Measurements from ENCODE around the gene DDX49. TPM values are rescaled to one million over a fixed set of nuclear protein-coding genes. Genes with fewer than 3 reads are reported as not detected.

Gene DDX49
- polyA plus RNA-seq, 1 of the 3 experiments (the other 2 are of a cell fraction): 86.8 TPM

DNA sequence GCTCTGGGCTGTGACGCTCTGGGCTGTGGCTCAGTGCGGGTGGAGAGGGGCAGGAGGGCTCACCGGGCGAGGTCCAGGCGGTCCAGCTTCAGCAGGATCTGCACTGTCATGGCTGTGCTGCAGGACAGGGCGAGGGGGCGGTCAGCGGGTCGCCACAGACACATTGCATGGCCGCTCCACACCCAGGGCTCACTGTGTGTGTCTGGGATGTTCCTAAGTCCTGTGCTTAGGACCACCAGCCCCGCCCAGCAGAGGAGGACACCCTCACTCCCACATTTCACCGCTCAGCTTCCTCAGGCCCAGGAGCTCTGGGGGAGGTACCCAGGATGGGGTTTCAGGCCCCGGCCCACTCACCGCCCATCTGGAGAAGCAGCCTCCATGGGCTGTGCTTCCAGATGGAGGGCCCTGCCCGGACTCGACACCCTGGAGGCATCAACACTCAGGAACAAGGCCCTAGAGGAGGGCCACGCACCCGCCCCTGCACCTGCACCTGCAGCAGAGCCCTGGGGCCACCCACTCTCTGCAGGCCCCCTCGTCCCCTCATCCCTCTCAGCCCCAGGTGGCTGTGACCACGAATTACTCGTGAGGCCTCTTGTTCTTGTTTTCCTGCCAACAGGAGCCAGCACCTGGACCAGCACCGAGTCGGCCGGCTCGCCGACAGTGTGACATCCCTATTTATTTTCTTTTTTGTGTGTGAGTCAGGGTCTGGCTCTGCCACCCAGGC lies 13.8 kb upstream of the DDX49 start:
- H3K4me3 ChIP-seq (ENCODE audit: low read depth in 2 of 2, low read length in 1 of 2): no peak overlapping the region
- no peaks in the 10 kb centered on the region for H3K9me2 ChIP-seq
- 0 out of 2 replicates have a peak, but pooled peaks cover under 1% of the 10 kb centered on the region for H4K20me1 ChIP-seq (ENCODE audit: insufficient read depth)
- H3K27ac ChIP-seq (ENCODE audit: low read depth in 2 of 2, low read length in 1 of 2): no peak overlapping the region
- CTCF ChIA-PET: interaction anchor here (1.4 kb wide), 1 partner anchor 11 kb away, joined by 5 read pairs; no protein-coding TSS in a partner anchor
- no peak overlapping the region for H3K4me2 ChIP-seq
- no peaks in the 10 kb centered on the region for H3K9me3 ChIP-seq
- no peaks in the 10 kb centered on the region for H3K27me3 ChIP-seq (ENCODE audit: insufficient read depth)
- DNase-seq: no peak
- H2AFZ ChIP-seq (ENCODE audit: low read depth): no peak overlapping the region
- 94% methylated on average over 10 of the region's 26 CpGs for WGBS (ENCODE audit: low lambda C conversion rate)
- POLR2A ChIA-PET: interaction anchor here (1.4 kb wide), 1 partner anchor 14 kb away, joined by 3 read pairs; the partner anchor contains the start of genes COPE and DDX49
- H3F3A ChIP-seq (replicated peaks; ENCODE audit: insufficient read depth): no peaks in the 10 kb centered on the region
- peaks cover 10 to 56% of the 10 kb centered on the region in 2 experiments for H3K36me3 ChIP-seq (replicated peaks in 1 of 2; ENCODE audit: control insufficient read depth in 1 of 2, insufficient read depth in 2 of 2, low read length in 1 of 2)
- no peaks in the 10 kb centered on the region for H3K4me1 ChIP-seq (ENCODE audit: control insufficient read depth in 1 of 2, insufficient read depth in 2 of 2, low read depth in 1 of 2, low read length in 1 of 2)
- H3K79me2 ChIP-seq (ENCODE audit: insufficient read depth): no peaks in the 10 kb centered on the region
- H3K9ac ChIP-seq: no peak overlapping the region
- TF ChIP-seq NFIC (IDR thresholded peaks at IDR 0.05; ENCODE audit: borderline replicate concordance) (no peak), FOSL2 (IDR thresholded peaks at IDR 0.05; ENCODE audit: borderline replicate concordance, low read depth) (no peak), POLR2AphosphoS5 (IDR thresholded peaks at IDR 0.05; ENCODE audit: low read depth, low read length) (no peak), YY1 (IDR thresholded peaks at IDR 0.05; ENCODE audit: low read depth) (no peak), PBX3 (IDR thresholded peaks at IDR 0.05) (no peak)
- TF ChIP-seq, protein P1, sequence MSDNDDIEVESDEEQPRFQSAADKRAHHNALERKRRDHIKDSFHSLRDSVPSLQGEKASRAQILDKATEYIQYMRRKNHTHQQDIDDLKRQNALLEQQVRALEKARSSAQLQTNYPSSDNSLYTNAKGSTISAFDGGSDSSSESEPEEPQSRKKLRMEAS (IDR thresholded peaks at IDR 0.05; ENCODE audit: low read depth): no peak

GRCh38 chr19:18906605-18907519 lies 12.7 kb upstream of the DDX49 start:
- POLR2A ChIA-PET: interaction anchor here (1.0 kb wide), 3 partner anchors 8 to 13 kb away, joined by 3 read pairs; partner anchors contain the start of genes COPE and DDX49

More at GRCh38 chr19:18906605-18907519, 12.7 kb upstream of the DDX49 start:
- CTCF ChIA-PET: interaction anchor here (1.4 to 4.1 kb wide), 3 partner anchors 11 to 12 kb away, joined by 4 to 22 read pairs (median 5); partner anchors contain the start of gene CERS1
- no peaks in the 10 kb centered on the region for H3K9me3 ChIP-seq
- no peaks in the 10 kb centered on the region for H3K27me3 ChIP-seq (ENCODE audit: insufficient read depth)
- H3K27ac ChIP-seq (ENCODE audit: low read depth in 2 of 2, low read length in 1 of 2): no peak overlapping the region
- H3K9me2 ChIP-seq: no peaks in the 10 kb centered on the region
- H3F3A ChIP-seq (replicated peaks; ENCODE audit: insufficient read depth): no peaks in the 10 kb centered on the region
- TF ChIP-seq FOXJ3 (CRISPR knock-in tag; IDR thresholded peaks at IDR 0.05): no peak
- TF ChIP-seq ELF1 (IDR thresholded peaks at IDR 0.05): no peak
- TF ChIP-seq FOXM1 (IDR thresholded peaks at IDR 0.05; ENCODE audit: low read depth): no peak
- no peak for TF ChIP-seq MXI1 (IDR thresholded peaks at IDR 0.05; ENCODE audit: low read depth, low read length)
- no peak for TF ChIP-seq TAF1 (IDR thresholded peaks at IDR 0.05; ENCODE audit: borderline replicate concordance, low read depth, low read length)
- no peak overlapping the region for H3K4me2 ChIP-seq
- peaks cover 11 to 55% of the 10 kb centered on the region in 2 experiments for H3K36me3 ChIP-seq (replicated peaks in 1 of 2; ENCODE audit: control insufficient read depth in 1 of 2, insufficient read depth in 2 of 2, low read length in 1 of 2)
- H3K4me3 ChIP-seq (ENCODE audit: low read depth in 2 of 2, low read length in 1 of 2): no peak overlapping the region
- peaks cover 6% of the 10 kb centered on the region; the same call in 1 of the 2 replicates for H3K79me2 ChIP-seq (ENCODE audit: insufficient read depth)
- DNase-seq: no peak
- H3K9ac ChIP-seq: no peak overlapping the region
- H2AFZ ChIP-seq (ENCODE audit: low read depth): no peak overlapping the region
- H4K20me1 ChIP-seq (ENCODE audit: insufficient read depth): peaks cover 7% of the 10 kb centered on the region; the same call in 1 of the 2 replicates
- no peaks in the 10 kb centered on the region for H3K4me1 ChIP-seq (ENCODE audit: control insufficient read depth in 1 of 2, insufficient read depth in 2 of 2, low read depth in 1 of 2, low read length in 1 of 2)
- WGBS (ENCODE audit: low lambda C conversion rate): no CpG with 5 or more reads among the region's 36 CpGs
